Fibroblast of upper back skin (primary cell): ENCODE data around the gene SURF1.

Experiments used
- DNase-seq: peaks from one replicate; pipeline ENCODE4 v3.0.0-alpha.2; 2013

The SURF1 gene

GRCh38 chr9:133361507-133362092, 5.3 kb upstream of the SURF1 start:
- no peak for DNase-seq

GRCh38 chr9:133360400-133361393, 4.4 kb upstream of the SURF1 start:
- DNase-seq, result no peak

GRCh38 chr9:133359399-133360175, 3.3 kb upstream of the SURF1 start:
- no peak for DNase-seq

GRCh38 chr9:133357656-133358055, 1.4 kb upstream of the SURF1 start:
- DNase-seq, result no peak

GRCh38 chr9:133355881-133356357, 368 bp downstream of the SURF1 start:
- no peak for DNase-seq

GRCh38 chr9:133354766-133355165, 1.5 kb downstream of the SURF1 start:
- no peak for DNase-seq

- no peak for DNase-seq
Observed at GRCh38 chr9:133353548-133353947, 2.7 kb downstream of the SURF1 start.

GRCh38 chr9:133352635-133353340, 3.5 kb downstream of the SURF1 start:
- DNase-seq, result no peak

GRCh38 chr9:133351908-133352634, 4.2 kb downstream of the SURF1 start:
- peak; percentile 66 for DNase-seq

- no peak for DNase-seq
Observed at GRCh38 chr9:133351526-133351907, 4.8 kb downstream of the SURF1 start.

- DNase-seq, result no peak
Observed at GRCh38 chr9:133349965-133350616, 6.2 kb downstream of the SURF1 start.

- DNase-seq, result no peak
Observed at GRCh38 chr9:133348718-133349573, 7.3 kb downstream of the SURF1 start.

GRCh38 chr9:133347985-133348717, 8.1 kb downstream of the SURF1 start, which contains the start of the genes MED22 and RPL7A:
TSS of gene MED22 (minus strand) at chr9:133348131. CDS start at chr9:133346662, 1,469 bp downstream.
TSS of gene RPL7A (plus strand) at chr9:133348218. CDS start at chr9:133348244, 26 bp downstream.
- peak; percentile 96 for DNase-seq

GRCh38 chr9:133347515-133347984, 8.7 kb downstream of the SURF1 start:
- DNase-seq, result peak; percentile 17

GRCh38 chr9:133346021-133346785, 10.1 kb downstream of the SURF1 start:
- DNase-seq, result no peak

GRCh38 chr9:133345596-133345995, 10.7 kb downstream of the SURF1 start:
- no peak for DNase-seq

GRCh38 chr9:133344979-133345378, 11.3 kb downstream of the SURF1 start:
- DNase-seq, result no peak

GRCh38 chr9:133344071-133344470, 12.2 kb downstream of the SURF1 start:
- DNase-seq, result no peak
